Fibroblast of skin of abdomen (primary cell): ENCODE results near the gene ESPNL.
A peak's percentile ranks its signal among the peaks of the same experiment; 100 is the strongest.

Experiments used
- DNase-seq: peaks from one replicate; pipeline ENCODE4 v3.0.0-alpha.2; 2013

The ESPNL gene

DNA sequence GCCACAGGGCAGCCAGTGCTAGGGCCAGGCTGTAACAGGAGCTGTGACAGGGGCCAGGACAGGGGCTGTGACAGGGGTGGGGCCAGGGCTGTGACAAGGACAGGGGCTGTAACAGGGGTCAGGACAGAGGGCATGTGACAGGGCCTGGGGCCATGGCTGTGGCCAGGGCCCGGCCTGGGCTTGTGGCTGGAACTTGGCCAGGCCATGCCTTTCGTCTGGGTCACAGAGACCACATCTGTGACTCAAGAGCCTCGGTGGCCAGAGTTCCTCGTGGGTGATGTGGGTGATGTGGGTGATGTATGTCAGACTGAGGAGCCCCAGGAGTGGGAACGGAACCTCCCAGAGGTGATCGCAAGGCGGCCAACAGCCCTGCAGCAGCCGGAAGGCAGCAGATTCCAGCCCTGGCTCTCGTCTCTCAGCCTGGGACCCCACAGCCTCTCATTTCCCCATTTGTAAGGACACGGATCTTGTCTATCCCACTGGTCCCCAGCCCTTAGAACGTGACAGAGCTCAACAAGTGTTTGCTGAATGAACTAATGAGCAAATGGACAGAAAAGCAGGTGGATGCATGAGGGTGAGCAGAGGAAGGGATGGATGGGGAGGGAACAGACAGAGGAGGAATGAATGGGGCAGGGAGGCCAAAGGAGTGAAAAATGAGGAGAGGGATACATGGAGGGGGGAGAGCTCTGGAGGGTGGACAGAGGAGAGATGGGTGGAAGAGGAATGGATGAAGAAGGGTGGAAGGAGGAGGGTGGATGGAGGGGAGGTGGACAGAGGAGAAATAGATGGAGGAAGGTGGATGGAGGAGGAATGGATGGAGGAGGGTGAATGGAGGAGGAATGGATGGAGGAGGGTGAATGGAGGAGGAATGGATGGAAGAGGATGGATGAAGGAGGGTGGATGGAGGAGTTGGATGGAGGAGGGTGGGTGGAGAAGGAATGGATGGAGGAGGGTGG is 17.3 kb downstream of the ESPNL start:
- DNase-seq = no peak

DNA sequence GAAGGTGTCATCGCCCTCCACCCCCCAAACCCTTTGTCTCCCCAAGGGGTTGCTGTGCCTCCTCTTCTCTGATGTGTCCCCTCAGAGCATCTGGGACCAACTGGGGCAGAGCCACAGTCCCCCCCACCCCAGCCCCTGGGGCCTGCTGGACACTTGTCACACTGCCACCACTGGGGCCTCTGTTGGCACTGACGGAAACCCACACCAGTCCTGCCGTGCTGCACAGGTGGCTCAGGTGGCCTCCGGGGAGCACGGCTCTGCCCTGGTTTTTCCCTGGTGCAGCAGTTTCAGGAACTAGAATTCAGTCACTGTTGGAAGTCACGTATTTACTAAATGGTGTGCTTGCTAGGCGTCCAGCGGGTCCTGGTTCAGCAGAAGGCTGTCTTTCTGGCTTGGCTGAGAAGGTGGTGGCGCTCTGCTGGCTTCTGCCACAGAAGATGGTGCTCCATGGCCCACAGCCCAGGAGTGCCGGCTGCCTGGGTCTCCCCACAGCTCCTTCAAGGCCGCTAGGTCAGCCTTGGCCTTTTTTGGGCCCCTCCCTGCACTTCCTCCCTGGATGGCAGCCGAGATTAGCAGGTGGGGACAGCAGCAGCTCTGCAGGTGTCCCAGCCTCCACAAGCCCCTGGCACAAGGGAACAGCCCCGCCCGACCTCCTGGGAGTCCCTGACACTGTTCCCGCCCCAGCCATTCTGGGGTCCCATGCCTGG is 19.8 kb downstream of the ESPNL start:
- DNase-seq = no peak

DNA sequence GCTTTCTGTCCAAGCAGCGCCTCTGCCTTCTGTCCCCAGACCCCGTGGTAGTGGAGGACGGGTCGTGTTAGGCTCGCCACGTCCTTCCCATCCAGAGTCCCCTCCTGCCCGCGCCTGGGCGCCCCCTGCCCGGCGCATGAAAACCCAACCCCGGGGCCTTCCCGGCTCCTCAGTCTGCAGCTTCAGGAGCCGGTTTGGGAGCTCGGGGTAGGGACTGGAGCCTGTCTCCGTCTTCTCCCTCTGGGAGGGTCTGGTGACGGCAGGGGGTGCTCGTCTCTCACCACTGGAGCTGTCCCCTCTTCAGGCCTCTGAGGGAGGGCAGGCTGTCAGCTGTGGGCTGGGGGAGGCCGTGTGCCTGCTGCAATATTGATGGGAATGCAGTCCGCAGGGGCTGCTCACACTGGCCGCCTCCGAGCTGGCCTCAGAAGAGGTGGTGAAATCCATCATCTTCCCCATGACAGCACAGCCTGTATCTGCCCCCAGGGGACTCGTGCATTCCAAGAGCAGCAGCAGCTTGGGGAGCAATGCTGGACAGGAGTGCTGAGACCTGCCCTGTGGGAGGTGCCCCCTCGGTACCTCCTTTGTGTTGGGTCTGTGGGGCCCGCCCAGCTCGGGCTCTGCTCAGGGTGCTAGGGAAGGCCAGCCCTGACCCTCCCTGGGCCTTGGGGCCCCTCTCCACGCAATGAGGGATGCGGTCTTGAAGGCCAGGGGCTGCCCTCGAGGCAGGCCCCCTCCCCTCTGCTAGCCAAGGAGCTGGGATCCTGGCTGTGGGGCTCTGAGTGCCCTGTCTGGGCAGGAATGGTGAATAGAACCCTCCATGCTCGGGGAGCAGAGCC is 20.5 kb downstream of the ESPNL start:
- DNase-seq = peak; percentile 38

DNA sequence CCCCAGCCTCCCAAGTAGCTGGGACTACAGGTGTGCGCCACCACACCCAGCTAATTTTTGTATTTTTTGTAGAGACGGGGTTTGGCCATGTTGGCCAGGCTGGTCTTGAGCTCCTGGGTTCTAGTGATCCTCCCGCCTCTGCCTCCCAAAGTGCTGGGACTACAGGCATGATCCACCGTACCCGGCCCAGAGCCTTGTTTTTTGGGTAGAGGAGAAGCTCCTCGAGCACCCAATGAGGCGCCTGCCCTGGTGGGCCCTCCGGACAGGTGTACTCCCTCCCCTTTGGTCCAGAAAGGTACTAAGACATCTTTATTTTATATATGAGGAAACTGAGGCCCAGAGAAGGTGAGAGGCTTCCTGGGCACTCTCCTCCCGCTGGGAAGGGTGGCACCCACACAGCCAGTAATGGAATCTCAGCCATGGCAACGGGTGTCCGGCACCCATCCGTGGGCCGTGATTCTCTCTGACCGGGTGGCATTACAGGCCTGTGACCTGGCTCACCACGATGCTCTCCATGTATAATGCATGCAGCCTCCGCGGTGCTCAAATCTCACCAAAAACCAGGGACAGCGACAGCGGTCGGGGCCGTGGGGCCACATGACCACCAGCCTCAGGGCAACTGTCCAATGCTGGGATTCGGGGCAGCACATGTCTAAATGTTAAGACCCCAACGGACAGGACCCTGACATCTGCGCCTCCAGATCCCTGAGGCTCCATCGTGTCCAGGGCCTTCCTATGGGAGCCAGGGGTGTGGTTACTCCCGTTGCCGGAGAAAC is 21.6 kb downstream of the ESPNL start:
- DNase-seq = no peak

DNA sequence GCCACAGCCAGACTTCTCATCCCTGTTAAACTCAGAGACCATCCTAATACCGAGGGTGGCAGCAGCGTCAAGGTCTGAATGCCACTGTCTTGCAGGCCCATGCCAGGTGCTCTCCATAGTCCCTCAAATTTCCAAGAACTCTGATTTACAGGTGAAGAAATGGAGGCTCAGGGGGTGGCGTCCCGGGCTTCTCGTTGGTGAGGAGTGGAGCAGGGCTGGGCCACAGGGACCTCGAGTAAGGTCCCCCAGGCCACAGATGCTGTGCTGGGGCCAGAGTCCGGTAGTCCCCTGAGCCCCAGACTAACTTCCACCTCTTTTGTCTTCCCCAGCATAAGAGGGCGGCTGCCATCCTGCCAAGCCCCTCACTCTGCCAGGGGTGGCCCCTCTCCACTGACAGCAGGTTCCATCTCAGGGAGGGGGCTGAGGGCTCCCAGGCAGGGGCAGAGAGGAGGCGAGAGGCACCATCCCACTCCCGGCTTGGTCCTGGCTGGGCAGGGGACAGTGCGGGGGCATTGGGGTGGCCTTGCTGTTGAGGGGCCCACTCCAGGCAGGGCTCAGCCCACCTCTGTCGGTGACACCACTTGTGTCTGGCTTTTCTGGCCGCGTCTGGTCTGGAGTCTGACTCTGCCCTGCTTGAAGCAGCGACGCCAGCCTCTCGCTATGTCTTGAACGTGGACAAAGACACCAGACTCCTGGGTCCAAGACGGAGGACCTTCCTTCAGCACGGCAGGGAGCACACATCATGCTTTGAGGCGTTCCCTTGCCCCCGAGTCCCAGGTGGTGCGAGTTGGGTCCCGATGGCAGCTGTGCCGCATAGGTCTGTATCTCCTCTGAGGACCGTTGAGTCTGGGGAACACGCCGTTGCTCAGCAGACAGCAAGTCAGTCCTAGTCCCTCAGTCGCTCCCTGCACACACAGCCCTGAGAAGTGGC is 22.4 kb downstream of the ESPNL start:
- DNase-seq = no peak

DNA sequence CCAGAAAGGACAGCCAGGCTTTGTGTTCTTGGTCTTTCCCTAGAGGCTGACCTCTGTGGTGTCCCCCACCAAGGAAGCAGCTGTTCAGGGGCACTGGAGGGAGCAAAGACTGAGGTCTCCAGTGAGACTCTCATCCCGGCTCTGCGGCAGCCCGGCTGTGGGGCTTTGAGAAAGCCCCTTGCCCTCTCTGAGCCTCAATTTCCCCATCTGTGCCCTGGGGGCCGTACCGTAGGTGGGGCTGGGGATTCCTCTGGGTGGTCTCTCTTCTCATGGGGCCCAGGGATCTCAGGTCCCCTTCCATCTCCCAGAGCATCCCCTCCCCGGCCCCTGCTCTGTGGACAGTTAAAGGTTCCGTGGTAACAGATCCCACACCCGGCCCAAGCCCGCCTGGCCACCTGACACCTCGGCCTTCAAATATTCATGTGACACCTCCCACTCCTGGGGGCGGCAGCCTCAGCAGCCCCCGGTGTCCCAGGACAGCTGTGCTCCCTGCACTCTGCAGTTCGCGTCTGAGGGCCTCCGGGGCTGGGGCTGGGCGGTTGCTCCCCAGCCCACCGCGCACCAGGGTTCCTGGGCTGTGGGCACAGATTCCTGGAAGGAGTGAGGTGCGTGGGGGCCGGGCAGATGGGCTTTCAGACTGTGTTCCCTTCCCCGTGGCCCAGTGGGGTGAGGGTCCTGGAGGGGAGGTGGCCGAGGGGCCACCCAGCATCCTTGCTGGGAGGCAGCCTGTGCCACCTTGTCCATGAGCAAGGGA is 23.3 kb downstream of the ESPNL start:
- DNase-seq = no peak

DNA sequence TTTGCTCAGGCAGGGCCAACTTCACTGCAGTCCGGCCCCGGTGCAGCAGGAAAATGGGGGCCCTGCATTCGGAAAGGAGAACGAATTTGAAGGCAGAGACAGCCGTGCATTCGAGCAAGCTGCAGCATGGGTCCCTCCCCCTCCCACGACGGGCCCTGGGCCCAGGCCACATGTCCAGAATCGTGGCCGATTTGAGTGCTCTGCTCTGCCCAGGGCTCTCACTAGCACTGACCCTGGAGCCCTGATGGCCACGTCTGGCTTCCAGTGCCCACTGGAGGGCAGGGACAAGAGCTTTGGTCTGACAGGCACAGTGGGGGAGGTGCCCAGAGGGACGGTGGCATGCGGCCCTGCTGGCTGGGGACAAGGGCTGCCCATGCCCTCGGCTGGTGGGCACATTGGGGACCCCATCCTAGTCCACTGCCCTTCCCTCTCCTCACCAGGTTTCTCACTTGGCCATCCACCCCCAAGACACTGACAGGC is 23.9 kb downstream of the ESPNL start:
- DNase-seq = no peak

DNA sequence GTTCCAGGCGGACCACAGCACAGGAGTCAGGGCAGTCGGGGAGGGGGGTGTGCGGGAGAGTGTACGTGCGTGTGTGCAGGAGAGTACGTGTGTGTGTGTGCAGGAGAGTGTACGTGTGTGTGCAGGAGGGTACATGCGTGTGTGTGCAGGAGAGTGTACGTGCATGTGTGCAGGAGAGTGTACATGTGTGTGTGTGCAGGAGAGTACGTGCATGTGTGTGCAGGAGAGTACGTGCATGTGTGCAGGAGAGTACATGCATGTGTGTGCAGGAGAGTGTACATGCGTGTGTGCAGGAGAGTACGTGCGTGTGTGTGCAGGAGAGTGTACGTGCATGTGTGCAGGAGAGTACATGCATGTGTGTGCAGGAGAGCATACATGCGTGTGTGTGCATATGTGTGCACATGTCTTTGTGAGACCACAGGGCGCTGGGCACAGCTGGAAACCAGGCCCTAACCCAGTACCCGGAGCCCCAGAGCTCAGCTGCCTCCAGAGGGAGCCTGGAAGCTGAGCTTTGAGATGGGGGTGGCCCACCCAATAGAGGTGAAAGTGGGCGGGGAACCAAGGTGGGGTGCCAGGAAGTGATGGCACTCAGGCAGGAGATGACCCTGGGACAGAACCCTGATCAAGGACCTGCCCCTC is 24.5 kb downstream of the ESPNL start:
- DNase-seq = no peak

DNA sequence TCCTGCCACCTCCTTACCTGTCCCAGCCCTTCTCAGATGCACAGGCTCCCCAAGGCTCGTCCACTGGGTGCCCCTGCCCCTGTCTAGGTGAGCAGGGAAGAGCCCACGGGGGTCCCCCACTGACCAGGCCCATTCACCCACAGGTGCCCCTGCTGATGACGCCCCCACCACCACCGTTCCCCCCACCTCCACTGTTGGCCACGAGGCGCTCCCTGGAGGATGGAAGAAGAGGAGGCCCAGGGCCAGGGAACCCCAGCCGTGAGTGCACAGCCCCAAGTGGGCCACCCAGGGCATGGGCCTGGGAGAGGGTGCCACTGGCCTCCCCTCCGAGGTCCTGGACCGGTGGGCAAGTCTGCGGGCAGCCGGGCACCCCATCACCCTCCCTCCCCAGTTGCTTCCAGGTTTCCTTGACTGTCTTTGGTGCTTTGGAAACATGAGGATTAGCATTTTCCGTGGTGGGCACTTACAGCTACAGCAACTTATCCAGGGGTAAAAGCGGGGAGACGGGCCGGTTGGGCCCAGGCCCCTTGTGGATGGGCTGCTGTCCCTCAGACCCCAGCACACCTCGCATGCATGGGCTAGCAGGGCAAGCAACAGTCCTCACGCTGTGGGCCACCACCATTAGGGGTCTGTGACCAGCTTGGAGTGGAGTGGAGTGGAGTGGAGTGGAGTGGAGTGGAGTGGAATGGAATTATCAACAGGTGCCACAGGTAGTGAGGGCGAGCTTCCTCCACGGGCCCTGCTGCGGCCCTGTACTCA is 25.2 kb downstream of the ESPNL start:
- DNase-seq = no peak

DNA sequence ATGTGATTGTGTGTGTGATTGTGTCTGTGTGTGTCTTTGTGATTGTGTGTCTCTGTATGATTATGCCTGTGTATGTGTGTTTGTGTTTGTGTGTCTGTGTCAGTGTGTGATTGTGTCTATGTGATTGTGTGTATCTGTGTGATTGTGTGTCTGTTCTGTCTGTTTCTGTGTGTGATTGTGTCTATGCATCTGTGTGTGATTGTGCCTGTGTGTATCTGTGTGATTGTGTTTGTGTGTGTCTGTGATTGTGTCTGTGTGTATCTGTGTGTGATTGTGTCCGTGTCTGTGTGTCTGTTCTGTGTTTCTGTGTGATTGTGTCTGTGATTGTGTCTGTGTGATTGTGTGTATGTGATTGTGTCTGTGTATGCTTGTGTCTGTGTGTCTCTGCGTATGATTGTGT is 26.2 kb downstream of the ESPNL start:
- no peak for DNase-seq

DNA sequence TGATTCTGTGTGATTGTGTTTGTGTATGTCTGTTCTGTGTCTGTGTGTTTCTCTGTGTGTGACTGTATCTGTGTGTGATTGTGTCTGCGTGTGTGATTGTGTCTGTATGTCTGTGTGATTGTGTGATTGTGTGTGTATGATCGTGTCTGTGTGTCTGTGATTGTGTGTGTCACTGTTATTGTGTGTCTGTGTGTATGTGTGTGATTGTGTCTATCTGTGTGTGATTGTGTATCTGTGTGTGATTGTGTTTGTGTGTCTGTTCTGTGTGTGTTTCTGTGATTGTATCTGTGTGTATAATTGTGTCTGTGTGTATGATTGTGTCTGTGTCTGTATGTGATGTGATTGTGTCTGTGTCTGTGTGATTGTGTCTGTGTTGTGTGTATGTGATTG is 26.6 kb downstream of the ESPNL start:
- DNase-seq = no peak

DNA sequence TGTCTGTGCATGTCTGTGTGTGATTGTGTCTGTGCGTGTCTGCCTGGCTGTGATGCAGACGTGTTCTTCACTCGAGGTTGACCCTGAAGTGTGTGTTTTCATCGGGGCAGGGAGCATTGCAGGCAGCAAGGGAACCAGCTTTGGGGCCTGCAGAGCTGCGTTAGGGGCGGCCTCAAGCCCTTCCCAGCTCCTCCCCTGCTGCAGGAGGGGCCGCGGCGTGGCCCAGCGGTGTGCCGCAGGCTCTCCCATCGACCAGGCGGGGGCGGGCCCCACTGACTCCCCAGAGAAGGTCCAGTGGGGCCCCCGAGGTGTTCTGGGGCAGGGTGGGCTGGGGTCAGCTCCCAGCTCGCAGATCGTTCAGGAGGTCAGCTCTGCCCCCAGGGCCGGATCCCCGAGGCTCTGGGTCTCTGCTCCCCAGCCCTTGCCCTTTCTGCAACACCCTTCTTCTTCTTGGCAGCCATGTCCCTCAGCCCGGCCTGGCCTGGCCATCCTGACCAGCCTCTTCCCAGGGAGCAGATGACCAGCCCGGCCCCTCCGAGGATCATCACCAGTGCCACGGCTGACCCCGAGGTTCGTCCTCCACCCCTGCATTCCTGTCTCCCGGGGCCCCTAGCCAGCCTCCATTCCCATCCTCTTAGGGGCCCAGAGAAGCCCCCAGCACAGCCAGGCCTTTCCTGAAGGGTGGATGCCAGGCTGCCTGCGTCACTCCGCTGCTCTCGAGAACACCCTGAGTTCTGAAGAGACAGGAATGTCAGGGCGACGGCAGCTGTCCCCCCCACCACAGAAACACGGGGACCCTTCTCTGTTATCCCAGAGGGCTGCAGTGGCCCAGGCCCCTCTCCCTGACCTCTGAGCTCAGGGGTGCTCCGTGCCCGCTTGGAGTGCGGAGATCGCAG is 27.3 kb downstream of the ESPNL start:
- peak; percentile 79 for DNase-seq

DNA sequence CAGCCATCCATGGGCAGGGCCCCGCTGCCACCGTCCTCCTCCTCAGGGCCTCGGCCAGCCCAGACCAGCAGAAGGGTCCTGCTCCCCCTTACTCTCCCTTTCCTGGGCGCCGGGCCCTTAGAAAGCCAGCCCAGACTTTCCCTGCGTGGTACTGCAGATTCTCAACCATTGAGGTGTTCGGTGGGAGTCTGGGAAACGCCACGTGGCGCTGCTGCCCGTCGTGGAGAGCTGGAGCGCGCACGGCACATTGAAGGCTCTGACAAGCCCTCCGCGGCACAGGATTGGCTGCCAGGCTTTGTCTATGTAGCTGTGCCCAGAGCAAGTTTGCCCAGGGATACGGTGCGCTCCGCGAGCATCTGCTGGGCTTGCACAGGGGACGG is 27.9 kb downstream of the ESPNL start:
- no peak for DNase-seq

DNA sequence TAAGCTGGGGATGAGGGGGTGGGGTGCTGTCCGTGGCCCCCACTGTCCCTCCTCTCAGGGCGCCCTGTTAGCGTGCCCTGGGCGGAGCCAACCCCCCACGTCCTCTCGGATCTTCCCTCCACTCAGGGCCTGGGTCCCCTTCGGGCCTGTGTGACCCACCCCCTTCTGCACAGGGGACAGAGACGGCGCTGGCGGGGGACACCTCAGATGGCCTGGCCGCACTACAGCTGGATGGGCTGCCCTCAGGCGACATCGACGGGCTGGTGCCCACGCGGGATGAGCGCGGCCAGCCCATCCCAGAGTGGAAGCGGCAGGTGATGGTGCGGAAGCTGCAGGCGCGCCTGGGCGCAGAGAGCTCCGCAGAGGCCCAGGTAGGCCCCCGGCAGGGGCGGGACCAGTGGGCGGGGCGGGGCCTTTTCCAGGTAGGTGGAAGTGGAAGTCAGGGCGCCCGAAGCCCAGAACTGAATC is 28.4 kb downstream of the ESPNL start:
- no peak for DNase-seq

DNA sequence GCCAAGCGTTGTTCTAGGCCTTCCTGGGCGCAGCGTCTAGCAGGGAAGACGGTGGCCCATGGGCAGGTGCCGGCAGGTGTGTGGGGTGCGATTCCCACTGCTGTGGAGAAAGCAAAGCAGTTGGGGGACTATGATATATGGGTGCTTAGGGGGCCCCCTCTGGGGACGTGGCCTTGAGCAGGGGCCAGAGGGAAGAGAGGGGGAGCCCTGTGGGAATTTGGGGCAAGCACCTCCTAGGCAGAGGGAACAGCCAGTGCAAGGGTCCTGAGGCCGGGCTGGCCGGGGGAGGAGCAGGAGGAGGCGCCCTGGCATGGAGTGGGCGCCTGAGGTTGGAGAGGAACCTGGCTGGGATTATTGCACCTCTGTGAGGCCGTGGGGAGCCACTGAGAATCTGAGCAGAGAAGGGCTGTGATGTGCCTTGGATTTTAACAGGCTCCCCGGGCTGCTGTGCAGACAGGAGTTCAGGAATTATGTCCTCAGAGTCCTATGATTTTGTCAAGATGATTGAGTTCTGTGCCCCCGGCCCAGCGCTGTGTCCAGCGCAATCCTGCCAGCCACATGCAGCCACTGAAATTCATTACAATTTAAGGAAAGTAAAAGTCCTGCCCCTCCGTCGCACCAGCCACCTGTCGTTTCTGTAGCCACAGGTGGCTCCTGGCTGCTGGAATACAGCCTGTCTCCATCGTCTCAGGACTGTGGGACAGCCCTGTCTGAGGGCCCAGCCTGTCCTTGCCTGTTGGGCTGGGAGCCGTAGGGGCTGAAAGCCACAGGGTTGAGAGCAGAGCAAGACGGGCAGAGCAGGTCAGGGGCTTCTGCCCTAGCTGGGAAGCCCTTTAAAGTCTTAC is 29.2 kb downstream of the ESPNL start:
- no peak for DNase-seq

DNA sequence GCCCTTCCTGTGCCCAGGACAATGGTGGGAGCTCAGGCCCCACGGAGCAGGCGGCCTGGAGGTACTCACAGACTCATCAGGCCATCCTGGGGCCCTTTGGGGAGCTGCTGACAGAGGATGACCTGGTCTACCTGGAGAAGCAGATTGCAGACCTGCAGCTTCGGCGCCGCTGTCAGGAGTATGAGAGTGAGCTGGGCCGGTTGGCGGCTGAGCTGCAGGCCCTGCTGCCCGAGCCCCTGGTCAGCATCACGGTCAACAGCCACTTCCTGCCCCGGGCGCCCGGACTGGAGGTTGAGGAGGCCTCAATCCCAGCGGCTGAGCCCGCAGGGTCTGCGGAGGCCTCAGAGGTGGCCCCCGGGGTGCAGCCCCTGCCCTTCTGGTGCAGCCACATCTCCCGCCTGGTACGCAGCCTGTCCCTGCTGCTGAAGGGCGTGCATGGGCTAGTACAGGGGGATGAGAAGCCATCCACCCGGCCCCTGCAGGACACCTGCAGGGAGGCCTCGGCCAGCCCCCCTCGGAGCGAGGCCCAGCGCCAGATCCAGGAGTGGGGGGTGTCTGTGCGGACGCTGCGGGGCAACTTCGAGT is 30.1 kb downstream of the ESPNL start:
- no peak for DNase-seq
